Colonic mucosa (tissue), 4 donors: ENCODE measurements around the gene PLXNB2. TPM values are rescaled to one million over a fixed set of nuclear protein-coding genes. Genes with fewer than 3 reads are reported as not detected.

Source experiments
- DNase-seq: peaks from one replicate; pipeline ENCODE4 v3.0.0-alpha.2; 2020
- H3K27ac ChIP-seq: fragments of 200-600 bp; one replicate; pipeline ENCODE4 v1.8.0; 2021
- H3K27me3 ChIP-seq: fragments of 200-600 bp; one replicate; pipeline ENCODE4 v1.8.0; 2021
- H3K36me3 ChIP-seq: fragments of 200-600 bp; one replicate; pipeline ENCODE4 v1.8.0; 2021
- H3K4me1 ChIP-seq: fragments of 200-600 bp; one replicate; pipeline ENCODE4 v1.8.0; 2021; ENCODE audit warnings: mild to moderate bottlenecking
- H3K4me3 ChIP-seq: fragments of 200-600 bp; one replicate; pipeline ENCODE4 v1.8.0; 2021
- H3K9ac ChIP-seq, 2 donors: one replicate each; pipeline ENCODE4 v1.7.0; 2013; ENCODE audit warnings: control low read depth in 2 of 2, low read depth in 2 of 2, low read length in 2 of 2
- H3K9me3 ChIP-seq: fragments of 200-600 bp; one replicate; pipeline ENCODE4 v1.8.0; 2021
- CTCF ChIP-seq: fragments of 200-600 bp; IDR thresholded peaks from one replicate; pipeline ENCODE4 v1.8.0; 2022; ENCODE audit warnings: antibody characterized with exemption, mild to moderate bottlenecking
- intact Hi-C: fragments of 100-400 bp; cut with DNase I; formaldehyde crosslinking; loops from one replicate; pipeline ENCODE4 v1.14.1; 2022
- total RNA-seq, 2 donors: library from RNA; stranded (reverse); fragmentation: NEBNext Ultra II Directional in 1 of 2; extraction: Animal tissue kit (Norgen Biotek cat#: 25700) in 1 of 2; gene quantifications; one replicate each; pipeline ENCODE4 v1.2.1, GENCODE V29; 2021
- donor health status: healthy.
- donor health status: DM: no; HTN: no; CAD: no.
- donor health status: DM: no; HTN: no; CAD: no.

Gene PLXNB2
- total RNA-seq, 2 donors from 2014 or later: 270 to 339 TPM

DNA sequence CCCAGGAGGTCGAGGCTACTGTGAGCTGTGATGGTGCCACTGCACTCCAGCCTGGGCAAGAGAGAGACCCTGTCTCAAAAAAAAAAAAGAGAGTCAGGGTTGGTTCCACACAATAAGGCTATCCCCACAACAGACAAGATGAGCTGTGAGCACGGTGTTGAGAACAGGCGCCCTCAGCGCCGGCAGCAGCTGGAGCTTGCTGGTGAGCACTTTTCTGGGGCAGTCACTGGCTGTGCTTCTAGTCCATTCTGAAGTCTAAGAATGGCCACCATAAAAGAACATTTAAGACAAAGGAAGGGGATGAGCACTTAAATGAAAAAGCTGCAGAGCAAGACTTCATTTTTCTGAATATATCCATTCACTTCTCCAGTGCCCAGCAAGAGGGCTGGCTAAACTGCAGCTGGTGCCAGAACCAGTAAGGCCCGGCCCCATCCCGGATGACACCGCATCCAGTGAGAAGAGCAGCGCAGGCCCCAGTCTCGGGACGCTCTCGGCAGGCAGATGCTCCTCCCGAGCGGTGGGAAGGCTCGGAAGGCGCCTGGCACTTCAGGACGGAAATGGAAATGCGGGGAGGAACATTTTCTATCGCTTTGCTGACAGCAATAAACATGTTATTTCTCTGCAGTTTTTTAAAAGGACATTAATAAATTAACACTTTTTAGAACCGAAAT lies 74.8 kb downstream of the PLXNB2 start:
- Histone ChIP-seq H3K4me3 (no peak overlapping the region), H3K27me3 (no peaks in the 10 kb centered on the region), H3K9me3 (no peaks in the 10 kb centered on the region), H3K9ac (no peak overlapping the region), H3K4me1 (no peaks in the 10 kb centered on the region), H3K27ac (no peak overlapping the region), H3K36me3 (no peaks in the 10 kb centered on the region)
- intact Hi-C loops: no loop called here
- TF ChIP-seq CTCF: no peak
- DNase-seq: no peak

DNA sequence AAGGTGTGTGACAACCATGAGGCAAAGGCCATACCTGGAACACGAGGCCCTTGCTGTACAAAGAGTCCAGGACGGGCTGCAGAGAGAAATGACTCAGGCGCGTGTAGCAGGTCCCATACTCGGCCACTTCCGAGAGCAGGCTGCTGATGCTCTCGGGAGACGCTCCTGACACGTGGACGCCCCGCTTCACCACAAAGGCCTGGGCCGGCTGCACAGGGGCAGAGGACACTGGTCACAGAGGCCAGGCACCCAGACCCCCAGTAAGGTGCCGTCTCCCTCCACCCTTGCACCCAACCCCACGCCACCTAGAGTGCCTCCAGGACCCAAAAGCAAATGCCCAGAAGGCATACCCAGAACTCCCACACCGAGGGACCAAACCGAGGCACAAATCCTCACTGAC lies 78.1 kb downstream of the PLXNB2 start:
- no peaks in the 10 kb centered on the region for H3K36me3 ChIP-seq
- intact Hi-C loops: no loop called here
- no peak overlapping the region for H3K4me3 ChIP-seq
- no peak for TF ChIP-seq CTCF
- H3K9ac ChIP-seq: no peak overlapping the region
- DNase-seq: no peak
- H3K27me3 ChIP-seq: no peaks in the 10 kb centered on the region
- H3K9me3 ChIP-seq: no peaks in the 10 kb centered on the region
- no peaks in the 10 kb centered on the region for H3K4me1 ChIP-seq
- no peak overlapping the region for H3K27ac ChIP-seq

GRCh38 chr22:50228366-50228765 lies 79.1 kb downstream of the PLXNB2 start:
- H3K4me3 ChIP-seq: no peak overlapping the region
- H3K27me3 ChIP-seq: no peaks in the 10 kb centered on the region
- no peaks in the 10 kb centered on the region for H3K4me1 ChIP-seq
- no peak for TF ChIP-seq CTCF
- H3K9me3 ChIP-seq: no peaks in the 10 kb centered on the region
- H3K27ac ChIP-seq: no peak overlapping the region
- no peak for DNase-seq
- intact Hi-C loops: no loop called here
- no peaks in the 10 kb centered on the region for H3K36me3 ChIP-seq
- H3K9ac ChIP-seq: no peak overlapping the region

DNA sequence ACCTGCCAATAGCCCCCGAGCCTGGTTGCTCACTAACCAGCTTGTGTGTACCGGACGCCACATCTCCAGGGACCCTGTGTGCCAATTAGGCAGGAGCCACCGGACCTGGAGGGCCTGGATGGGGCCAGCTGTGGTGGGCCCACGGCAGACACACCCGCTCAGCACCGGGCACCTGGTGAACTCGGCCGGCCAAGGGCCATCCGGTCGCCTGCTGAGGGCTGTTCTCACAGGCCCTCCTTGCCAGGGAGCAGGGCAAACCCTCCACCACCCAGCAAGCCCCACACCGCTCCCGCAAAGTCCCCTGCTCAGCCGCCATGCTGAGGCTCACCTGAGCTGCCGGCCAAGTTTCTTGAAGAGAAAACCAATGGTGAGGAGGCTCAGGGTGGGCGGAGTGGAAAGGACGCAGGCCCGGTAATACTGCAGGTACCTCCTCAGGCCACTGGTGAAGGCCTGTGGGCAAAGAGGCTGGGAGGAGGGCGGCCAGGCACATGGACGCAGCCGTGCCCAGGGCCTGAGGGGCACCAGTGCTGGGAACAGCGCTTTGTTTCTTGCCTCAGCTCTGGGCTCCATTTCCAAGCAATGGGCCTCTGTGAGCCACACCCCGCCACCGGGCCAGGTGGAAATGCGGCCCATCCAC lies 79.7 kb downstream of the PLXNB2 start:
- H3K9me3 ChIP-seq: no peaks in the 10 kb centered on the region
- H3K36me3 ChIP-seq: no peaks in the 10 kb centered on the region
- no peaks in the 10 kb centered on the region for H3K27me3 ChIP-seq
- H3K4me1 ChIP-seq: no peaks in the 10 kb centered on the region
- H3K27ac ChIP-seq: no peak overlapping the region
- H3K9ac ChIP-seq: no peak overlapping the region
- DNase-seq: no peak
- intact Hi-C loops: no loop called here
- TF ChIP-seq CTCF: no peak
- no peak overlapping the region for H3K4me3 ChIP-seq

DNA sequence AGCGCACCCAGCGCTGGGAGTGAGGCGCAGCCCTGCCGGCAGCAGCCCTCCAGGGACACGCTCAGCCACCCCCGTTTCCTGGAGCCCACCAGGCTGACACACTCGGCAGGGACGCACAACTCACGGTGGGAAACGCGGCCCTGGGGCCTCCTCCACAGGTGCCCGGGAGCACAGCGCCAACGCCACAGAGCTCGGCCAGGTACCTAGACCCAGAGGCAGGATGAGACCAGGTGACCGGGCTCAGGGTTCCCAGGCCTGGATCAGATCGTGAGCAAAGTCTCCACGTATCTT lies 80.6 kb downstream of the PLXNB2 start:
- TF ChIP-seq CTCF: no peak
- no peaks in the 10 kb centered on the region for H3K4me1 ChIP-seq
- no peaks in the 10 kb centered on the region for H3K9me3 ChIP-seq
- no peaks in the 10 kb centered on the region for H3K27me3 ChIP-seq
- no peak overlapping the region for H3K27ac ChIP-seq
- H3K36me3 ChIP-seq: peaks cover 6% of the 10 kb centered on the region
- DNase-seq: no peak
- H3K9ac ChIP-seq: no peak overlapping the region
- no peak overlapping the region for H3K4me3 ChIP-seq
- intact Hi-C loops: no loop called here
